Stimulated activated CD4-positive, alpha-beta T cell treated with anti-CD3 and anti-CD28 coated beads, Interleukin-12 subunit alpha, Interleukin-12 subunit beta, amount 100 ng/mL, for 48 hours (primary cell): ENCODE data around the gene MC1R.
"Not testable (repeated sequence)": the region's sequence is repeated elsewhere in the genome, so short reads cannot be mapped to it uniquely, and the experiment has no call there.

Experiments used
- DNase-seq, 3 donors: peaks; one replicate each; pipeline ENCODE4 v3.0.0-alpha.2; 2020; ENCODE audit warnings: low read depth in 2 of 3, low spot score in 1 of 3

The MC1R gene

GRCh38 chr16:89918453-89919347, at the start of gene MC1R:
MC1R (plus strand) TSS chr16:89918862; CDS start chr16:89919259, 397 bp downstream.
- DNase-seq, result no peak

DNA sequence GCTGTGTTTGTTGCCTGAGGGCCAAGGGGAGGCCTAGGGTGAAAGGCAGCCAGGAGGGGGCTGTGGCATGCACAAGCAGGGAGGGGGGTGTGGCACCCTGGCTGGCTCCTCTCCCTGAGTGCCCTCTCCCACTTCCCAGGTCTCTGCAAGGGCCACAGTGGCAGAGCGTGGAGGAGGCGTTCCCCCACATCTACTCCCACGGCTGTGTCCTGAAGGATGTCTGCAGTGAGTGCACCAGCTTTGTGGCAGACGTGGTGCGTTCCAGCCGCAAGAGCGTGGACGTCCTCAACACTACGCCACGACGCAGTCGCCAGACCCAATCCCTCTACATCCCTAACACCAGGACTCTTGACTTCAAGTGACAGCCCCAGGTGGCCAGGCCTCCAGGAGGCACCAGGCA, 48.8 kb upstream of the MC1R start:
- no peak for DNase-seq

DNA sequence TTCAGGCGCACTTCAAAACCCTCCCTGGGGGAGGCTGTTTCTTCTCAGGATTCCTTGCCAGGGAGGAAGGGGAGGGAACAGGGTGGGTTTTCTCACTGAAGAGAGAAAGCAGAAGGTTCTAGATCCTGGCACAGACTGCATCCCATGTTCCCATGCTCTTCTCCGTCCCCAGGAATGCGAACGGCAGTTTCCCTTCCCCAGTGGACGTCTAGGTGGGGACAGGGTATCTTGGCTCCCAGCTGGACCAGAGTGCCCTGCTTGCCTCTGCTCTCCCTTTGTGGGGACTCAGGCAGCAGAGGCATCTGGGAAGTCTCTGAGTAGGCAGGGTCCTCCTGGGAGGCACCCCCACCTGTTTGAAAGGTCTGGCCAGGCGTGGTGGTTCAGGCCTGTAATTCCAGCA, 48.2 kb upstream of the MC1R start:
- no peak for DNase-seq

- no peak for DNase-seq
Measured at GRCh38 chr16:89871895-89872294, 46.8 kb upstream of the MC1R start.

GRCh38 chr16:89873109-89873971, 45.3 kb upstream of the MC1R start, which contains the start of gene TCF25:
TCF25 (plus strand) TSS chr16:89873592; CDS start chr16:89873668, 76 bp downstream.
- DNase-seq, result peak; percentile 68 to 85 (median 81)

DNA sequence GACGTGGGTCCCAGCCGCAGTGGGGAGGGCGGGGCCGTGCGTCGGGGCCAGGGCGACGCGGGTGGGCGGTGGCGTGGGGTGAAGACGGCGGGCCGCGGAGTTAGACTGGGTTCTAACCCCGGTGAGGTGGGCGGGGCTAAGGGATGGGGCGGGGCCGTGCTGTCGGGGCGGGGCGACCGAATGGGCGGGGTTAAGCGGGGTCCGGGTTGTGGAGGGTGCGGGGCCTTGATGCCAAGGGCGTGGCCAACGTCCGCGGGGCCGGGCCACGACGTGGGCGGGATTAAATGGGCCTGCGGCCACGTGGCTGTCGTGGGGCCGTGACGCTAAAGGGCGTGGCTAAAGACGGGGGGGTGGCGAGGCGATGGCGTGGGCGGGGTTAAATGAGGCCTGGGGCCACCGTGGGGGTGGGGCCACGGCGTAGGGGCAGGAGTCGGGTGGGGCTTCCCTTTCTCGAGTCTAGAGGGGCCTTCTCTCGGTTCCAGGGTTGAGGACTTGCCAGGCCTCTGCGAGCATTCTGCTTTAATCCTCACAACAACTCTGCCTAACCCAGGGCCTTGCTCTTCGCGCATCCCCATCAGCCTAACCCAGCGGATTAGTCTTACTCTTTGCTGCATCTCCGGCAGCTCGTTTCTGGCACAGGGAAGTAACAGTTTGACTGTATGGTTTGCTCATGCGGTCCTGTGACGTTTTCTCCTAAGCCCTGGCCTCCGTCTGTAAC, 44.5 kb upstream of the MC1R start:
- peak; percentile 94 to 98 (median 97) for DNase-seq

GRCh38 chr16:89879123-89879522, 39.5 kb upstream of the MC1R start:
- not testable (repeated sequence) for DNase-seq

DNA sequence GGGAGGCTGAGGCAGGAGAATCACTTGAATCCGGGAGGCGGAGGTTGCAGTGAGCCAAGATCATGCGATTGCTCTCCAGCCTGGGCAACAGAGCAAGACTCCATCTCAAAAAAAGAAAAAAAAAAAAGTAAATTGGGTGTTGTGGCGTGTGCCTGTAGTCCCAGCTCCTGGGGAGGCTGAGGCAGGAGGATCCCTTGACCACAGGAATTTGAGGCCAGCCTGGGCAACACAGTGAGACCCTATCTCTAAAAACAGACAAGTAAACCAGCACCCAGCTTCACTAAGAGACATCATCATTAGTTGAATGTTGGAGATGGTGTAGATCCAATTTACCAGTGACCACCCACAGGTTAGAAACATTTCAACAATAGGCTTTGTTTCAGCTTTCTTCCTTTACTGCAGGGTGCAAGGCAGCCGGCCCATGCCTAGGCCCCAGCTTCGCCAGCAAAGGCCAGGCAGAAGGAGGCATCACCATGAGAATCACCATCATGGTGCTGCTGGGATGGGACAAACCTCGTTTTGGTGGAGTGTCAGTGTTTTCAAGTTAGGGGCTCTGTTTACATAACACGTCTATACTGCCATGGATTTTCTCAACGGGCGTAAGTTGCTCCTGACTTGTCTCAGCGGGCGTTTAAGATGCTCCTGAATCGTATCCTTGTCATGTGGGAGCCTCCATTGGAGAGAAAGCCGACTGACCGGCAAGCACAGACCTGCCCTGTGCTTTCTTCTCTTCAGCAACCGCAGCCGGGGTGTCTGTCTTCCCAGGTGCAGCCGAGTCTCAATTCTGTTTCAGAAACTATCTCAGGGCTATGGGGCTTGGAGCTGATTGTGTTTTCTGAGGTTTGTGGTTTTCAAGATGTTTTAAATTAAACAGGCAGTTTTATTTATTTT, 37.9 kb upstream of the MC1R start:
- no peak for DNase-seq

DNA sequence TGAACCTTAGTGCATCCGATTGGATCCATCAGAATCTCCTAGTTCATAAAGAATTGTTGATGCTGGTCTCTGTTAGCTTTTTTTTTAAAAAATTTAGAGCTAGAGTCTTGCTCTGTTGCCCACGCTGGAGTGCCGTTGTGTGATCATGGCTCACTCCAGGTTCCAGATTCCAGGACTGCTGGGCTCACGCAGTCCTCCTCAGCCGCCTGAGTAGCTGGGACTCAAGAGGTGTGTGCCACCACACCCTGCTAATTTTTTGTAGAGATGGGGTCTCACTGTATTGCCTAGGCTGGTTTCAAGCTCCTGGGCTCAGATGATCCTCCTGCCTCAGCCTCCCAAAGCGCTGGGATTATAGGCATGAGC, 37.3 kb upstream of the MC1R start:
- no peak for DNase-seq

DNA sequence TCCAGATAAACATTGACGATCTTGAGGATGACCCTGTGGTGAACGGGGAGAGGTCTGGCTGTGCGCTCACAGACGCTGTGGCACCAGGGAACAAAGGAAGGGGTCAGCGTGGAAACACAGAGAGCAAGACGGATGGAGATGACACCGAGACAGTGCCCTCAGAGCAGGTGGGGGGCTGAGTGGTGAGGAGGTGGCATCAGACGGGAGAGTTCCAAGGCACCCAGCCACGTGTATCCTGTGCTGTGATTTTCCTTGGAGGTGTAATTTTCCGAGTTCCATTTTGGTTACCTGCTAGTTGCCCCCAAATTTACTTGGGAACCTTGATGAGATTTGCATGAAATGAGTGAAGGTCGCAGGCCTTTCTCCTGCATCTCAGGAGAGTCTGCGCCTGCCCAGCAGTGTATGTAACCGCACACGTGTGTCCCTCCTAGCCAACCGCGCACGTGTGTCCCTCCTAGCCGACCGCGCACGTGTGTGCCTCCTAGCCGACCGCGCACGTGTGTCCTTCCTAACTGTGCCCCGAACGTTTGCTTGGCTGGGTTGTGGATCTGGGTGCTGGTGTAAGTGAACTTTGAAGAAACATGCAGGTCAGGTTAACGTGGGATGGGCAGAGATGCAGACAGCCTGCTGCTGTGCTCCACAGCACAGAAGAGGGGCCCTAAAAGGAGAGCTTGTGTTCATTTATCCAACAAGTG, 35.2 kb upstream of the MC1R start:
- DNase-seq, result no peak

- DNase-seq, result no peak
Measured at GRCh38 chr16:89884041-89884421, 34.6 kb upstream of the MC1R start.

DNA sequence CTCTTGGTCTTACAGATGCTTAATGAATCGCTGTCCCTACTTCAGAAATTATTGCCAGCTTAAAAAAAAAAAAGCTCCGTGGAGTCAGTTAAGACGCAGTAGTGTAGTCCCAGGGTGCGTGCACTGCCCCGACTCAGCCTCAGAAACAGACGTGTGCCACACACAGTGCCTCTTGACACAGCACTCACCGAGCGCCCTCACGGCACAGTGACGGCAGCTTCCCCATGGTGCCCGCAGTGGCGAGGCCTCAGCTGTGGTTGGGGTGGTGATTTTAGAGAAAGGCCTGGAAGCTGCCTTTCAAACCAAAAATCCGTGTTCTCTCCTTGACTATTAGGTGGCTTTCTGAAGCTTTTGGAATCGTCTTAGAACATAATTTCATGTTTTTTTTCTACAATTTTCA, 31.4 kb upstream of the MC1R start:
- no peak for DNase-seq

GRCh38 chr16:89890200-89890599, 28.5 kb upstream of the MC1R start:
- DNase-seq, result peak; percentile 23 to 27 (median 24)

DNA sequence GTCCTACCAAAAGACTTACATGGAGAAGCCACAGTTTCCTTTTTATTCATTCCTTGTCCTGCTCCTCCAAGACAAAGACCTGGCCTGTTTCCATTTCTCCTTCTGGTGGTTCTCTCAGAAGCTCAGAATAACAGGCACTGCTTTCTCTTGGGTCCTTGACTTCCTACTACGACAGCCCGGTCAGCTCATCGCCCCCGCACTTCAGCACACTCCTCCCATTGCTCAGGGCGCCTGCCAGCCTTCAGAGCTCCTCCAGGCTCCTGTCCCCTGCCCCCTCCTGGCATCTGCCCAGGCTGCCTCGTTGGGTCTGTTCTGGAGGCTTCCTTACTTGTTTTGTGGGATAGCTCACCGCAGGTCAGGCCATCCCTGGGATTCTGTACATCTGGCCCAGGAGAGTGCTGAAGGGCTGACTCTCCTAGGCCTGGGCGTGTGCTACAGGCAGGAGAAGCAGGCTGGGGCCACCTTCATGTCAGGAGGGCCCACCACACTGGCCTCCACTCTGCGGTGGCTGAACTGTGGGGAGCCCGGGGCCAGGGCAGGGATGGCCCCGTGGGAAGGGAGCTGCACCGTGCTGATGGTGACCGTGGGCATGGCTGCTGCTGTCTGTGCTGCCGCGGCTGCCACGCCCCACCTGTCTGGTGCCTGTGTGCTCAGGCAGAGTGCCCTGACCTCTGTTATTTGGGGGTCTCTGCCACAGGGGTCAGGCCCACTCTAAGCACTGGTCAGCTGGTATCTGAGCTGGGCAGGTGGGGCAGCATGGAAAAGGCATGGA, 27.6 kb upstream of the MC1R start:
- no peak for DNase-seq

- no peak for DNase-seq
Measured at GRCh38 chr16:89892055-89892630, 26.5 kb upstream of the MC1R start.

DNA sequence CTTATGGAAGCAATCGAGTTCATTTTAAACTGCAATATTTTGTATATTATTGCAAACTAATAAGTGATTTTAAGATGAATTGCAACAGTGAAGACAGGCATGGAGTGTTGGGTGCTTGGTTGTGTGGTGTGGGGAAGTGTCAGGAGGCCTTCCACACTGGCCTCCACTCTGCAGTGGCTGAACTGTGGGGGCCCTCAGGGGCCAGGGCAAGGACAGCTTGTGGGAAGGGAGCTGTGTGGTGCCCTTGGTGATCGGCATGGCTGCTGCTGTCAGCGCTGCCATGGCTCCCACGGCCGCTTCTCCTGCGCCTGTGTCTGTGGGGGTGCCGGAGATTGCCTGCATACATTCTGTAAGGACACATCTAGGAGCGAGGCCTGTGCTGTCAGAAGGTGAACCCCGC, 26.0 kb upstream of the MC1R start:
- no peak for DNase-seq

DNA sequence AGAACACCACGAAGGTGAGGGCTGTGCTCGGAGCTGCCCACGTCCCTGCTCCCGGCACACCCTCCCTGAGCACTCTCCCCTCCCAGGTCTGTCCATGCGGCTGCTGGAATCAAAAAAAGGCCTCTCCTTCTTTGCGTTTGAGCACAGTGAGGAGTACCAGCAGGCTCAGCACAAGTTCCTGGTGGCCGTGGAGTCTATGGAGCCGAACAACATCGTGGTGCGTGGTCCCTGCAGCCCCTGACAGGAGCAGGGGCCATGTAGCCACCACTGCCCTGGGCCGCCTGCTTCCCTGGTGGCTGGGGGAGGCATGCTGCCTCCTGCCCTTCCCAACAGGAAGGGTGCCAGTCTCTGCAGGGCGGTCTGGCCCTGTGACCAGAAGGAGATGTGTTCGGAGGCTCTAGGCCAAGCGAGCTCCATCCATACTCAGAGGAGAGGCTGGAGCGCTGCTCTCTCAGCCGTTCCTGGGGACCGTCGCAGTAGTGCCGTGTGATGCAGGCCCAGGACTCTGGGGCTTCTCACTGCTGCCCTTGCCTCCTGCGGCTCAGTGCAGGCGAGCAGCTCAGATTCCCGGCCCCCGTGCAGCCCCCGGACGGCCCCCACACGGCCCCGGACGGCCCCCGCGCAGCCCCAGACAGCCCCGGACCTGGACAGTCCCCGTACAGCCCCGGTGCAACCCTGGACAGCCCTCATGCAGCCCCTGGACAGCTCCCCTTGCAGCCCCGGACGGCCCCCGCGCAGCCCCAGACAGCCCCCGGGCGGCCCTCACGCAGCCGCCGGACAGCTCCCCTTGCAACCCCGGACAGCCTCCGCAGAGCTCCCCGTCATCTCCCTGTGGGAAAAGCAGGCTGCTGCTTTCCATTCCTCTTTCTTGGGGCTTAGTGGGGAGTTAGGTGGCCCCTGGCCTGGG, 24.8 kb upstream of the MC1R start:
- no peak for DNase-seq
